HepG2 (cell line): Measurements from ENCODE around the gene CCDC57. TPM values are rescaled to one million over a fixed set of nuclear protein-coding genes. Genes with fewer than 3 reads are reported as not detected.
A peak's percentile ranks its signal among the peaks of the same experiment; 100 is the strongest.

Source experiments
- AFF4 ChIP-seq: sonication (generic); formaldehyde crosslinking; IDR thresholded peaks from 2 replicates; pipeline ENCODE4 v1.4.0; 2020; ENCODE audit warnings: missing genetic modification reagents
- GLMP ChIP-seq: sonication (generic); formaldehyde crosslinking; IDR thresholded peaks from 2 replicates; pipeline ENCODE4 v1.9.0; 2021; ENCODE audit warnings: missing genetic modification reagents, mild to moderate bottlenecking, borderline replicate concordance
- KDM6A ChIP-seq: IDR thresholded peaks from 2 replicates; pipeline ENCODE4 v1.6.1; 2016; ENCODE audit warnings: low read depth
- MAZ ChIP-seq, 2 experiments: sonication (generic) in 1 of 2; formaldehyde crosslinking in 1 of 2; IDR thresholded peaks; 2 replicates each; pipeline versions ENCODE4 v1.5.0 to v1.6.1; 2012 to 2020; ENCODE audit warnings: low read depth in 2 of 2, mild to moderate bottlenecking in 2 of 2, borderline replicate concordance in 1 of 2, improper control_type of control experiment in 1 of 2, low read length in 1 of 2, missing genetic modification reagents in 1 of 2, moderate library complexity in 1 of 2
- MLX ChIP-seq: IDR thresholded peaks from 2 replicates; pipeline ENCODE4 v1.6.1; 2016
- NFAT5 ChIP-seq: sonication (generic); formaldehyde crosslinking; IDR thresholded peaks from 2 replicates; pipeline ENCODE4 v1.4.0; 2020; ENCODE audit warnings: missing genetic modification reagents
- ZNF337 ChIP-seq: sonication (generic); formaldehyde crosslinking; IDR thresholded peaks from 2 replicates; pipeline ENCODE4 v1.5.1; 2020; ENCODE audit warnings: missing genetic modification reagents, low read depth, mild to moderate bottlenecking, borderline replicate concordance
- ZNF564 ChIP-seq: sonication (generic); formaldehyde crosslinking; IDR thresholded peaks from 2 replicates; pipeline ENCODE4 v1.8.1; 2023; ENCODE audit warnings: mild to moderate bottlenecking, missing genetic modification reagents
- ZNF816 ChIP-seq: sonication (generic); formaldehyde crosslinking; IDR thresholded peaks from 2 replicates; pipeline ENCODE4 v1.8.0; 2022; ENCODE audit warnings: missing genetic modification reagents, mild to moderate bottlenecking, borderline replicate concordance
- polyA plus RNA-seq, 8 experiments: library from polyadenylated mRNA; depleted of rRNA in 3 of 8; stranded (reverse) in 7 of 8; unstranded in 1 of 8; fragments of >200 nt; fragmentation: Illumina TruSeq in 4 of 8; extraction: Trizol in 4 of 8; gene quantifications; 2 replicates each; pipeline versions ENCODE4 v1.2.1 to v1.2.3, GENCODE V29; 2011 to 2016; ENCODE audit warnings: low read depth in 4 of 8, missing spikeins in 1 of 8, mixed read lengths in 1 of 8; ENCODE audit not compliant: insufficient read depth in 1 of 8
- total RNA-seq, 5 experiments: library from RNA; depleted of rRNA; stranded (reverse); fragments of >200 nt; fragmentation: Illumina TruSeq; extraction: Trizol; gene quantifications; 2 replicates each; pipeline ENCODE4 v1.2.3, GENCODE V29; 2016; ENCODE audit warnings: low read depth in 1 of 5
- TF ChIP-seq, protein P1 (sequence below): sonication (generic); formaldehyde crosslinking; IDR thresholded peaks from 2 replicates; pipeline ENCODE4 v1.4.0; 2020; ENCODE audit warnings: missing genetic modification reagents

Gene CCDC57
- total and polyA plus RNA-seq, 2 of the 13 experiments (the other 11 are each of a cell fraction or from before 2014, with no cell fraction given), result 59.3 to 59.9 TPM

DNA sequence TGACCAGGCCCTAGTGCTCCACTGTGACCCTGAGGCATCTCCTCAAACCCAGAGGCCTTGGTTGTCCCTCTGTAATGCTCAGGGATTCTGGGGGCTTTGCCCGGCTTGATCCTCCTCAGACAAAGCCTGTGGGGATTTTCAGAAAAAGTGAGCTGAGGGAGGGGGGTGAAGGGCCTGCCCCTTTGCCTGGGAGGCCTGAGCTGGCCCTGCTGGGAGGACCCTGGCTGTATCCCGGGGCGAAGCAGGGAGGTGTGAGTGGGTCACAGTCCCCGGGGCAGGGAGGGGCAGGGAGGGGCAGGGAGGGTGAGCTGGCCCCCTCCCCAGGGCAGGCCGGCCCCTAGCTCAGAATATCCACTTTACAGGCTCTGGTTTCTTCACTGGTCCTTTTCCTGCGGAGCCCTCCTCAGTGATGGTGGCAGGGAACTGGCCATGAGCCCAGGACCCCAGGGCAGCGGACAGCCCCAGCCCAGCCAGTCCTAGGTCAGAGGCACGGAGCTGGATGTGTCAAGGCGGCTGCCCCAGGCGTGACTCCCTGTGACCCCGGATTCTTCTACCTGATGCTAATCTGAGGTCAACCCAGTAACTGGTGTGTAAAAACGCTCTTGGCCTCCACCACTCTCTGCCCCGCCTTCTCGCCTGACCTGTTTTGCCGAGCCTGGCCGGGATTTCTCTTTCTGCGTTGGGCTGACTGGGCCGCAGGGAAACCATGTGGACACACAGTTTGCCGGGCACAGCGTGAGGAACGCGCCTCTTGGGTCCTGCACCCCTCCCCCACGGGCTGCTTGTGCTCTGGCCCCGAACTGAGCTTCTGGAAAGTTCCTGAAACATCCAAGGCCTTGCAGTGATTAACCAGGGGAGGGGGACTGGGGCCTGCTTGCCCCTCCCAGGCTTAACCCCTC is 108.8 kb downstream of the CCDC57 start (continued):
- TF ChIP-seq MAZ (IDR thresholded peaks at IDR 0.05; ENCODE audit: borderline replicate concordance, low read depth, low read length), result 0 out of 2 replicates have a peak, but pooled peaks have one; percentile 11
- peak; percentile 87 for TF ChIP-seq MAZ (CRISPR knock-in tag; IDR thresholded peaks at IDR 0.05; ENCODE audit: low read depth)
- no peak for TF ChIP-seq KDM6A (CRISPR knock-in tag)
- TF ChIP-seq MLX (CRISPR knock-in tag), result peak; percentile 81; the same call in 1 of the 2 replicates
- TF ChIP-seq, protein P1, sequence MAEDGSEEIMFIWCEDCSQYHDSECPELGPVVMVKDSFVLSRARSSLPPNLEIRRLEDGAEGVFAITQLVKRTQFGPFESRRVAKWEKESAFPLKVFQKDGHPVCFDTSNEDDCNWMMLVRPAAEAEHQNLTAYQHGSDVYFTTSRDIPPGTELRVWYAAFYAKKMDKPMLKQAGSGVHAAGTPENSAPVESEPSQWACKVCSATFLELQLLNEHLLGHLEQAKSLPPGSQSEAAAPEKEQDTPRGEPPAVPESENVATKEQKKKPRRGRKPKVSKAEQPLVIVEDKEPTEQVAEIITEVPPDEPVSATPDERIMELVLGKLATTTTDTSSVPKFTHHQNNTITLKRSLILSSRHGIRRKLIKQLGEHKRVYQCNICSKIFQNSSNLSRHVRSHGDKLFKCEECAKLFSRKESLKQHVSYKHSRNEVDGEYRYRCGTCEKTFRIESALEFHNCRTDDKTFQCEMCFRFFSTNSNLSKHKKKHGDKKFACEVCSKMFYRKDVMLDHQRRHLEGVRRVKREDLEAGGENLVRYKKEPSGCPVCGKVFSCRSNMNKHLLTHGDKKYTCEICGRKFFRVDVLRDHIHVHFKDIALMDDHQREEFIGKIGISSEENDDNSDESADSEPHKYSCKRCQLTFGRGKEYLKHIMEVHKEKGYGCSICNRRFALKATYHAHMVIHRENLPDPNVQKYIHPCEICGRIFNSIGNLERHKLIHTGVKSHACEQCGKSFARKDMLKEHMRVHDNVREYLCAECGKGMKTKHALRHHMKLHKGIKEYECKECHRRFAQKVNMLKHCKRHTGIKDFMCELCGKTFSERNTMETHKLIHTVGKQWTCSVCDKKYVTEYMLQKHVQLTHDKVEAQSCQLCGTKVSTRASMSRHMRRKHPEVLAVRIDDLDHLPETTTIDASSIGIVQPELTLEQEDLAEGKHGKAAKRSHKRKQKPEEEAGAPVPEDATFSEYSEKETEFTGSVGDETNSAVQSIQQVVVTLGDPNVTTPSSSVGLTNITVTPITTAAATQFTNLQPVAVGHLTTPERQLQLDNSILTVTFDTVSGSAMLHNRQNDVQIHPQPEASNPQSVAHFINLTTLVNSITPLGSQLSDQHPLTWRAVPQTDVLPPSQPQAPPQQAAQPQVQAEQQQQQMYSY (CRISPR knock-in tag), result peak; percentile 54
- no peak for TF ChIP-seq GLMP (CRISPR knock-in tag)
- no peak for TF ChIP-seq NFAT5
- peak; percentile 44; the same call in 1 of the 2 replicates for TF ChIP-seq ZNF337
- TF ChIP-seq ZNF816 (CRISPR knock-in tag), result no peak; the same call in 1 of the 2 replicates
- no peak for TF ChIP-seq AFF4 (CRISPR knock-in tag)
- TF ChIP-seq ZNF564 (CRISPR knock-in tag), result peak; percentile 91
